HG03575 (cell line): ENCODE measurements around the gene KLHL40.

ENCODE experiments used
- ATAC-seq: cut with Tn5 transposase; IDR thresholded peaks from one replicate; pipeline ENCODE4 v1.9.1; 2021; ENCODE audit not compliant: unreplicated experiment, insufficient number of reproducible peaks, low FRiP score; ENCODE audit errors: extremely low read depth

KLHL40 gene

GRCh38 chr3:42685891-42686820, 819 bp downstream of the KLHL40 start:
- no peak for ATAC-seq

- no peak for ATAC-seq
These were observed 1.7 kb downstream of the KLHL40 start for GRCh38 chr3:42686832-42687650.

- ATAC-seq, result no peak
These were observed 2.7 kb downstream of the KLHL40 start for GRCh38 chr3:42688016-42688415.

GRCh38 chr3:42688487-42689420, 3.4 kb downstream of the KLHL40 start:
- ATAC-seq, result no peak

- no peak for ATAC-seq
These were observed 4.2 kb downstream of the KLHL40 start for GRCh38 chr3:42689421-42690014.

GRCh38 chr3:42690191-42690590, 4.9 kb downstream of the KLHL40 start:
- ATAC-seq, result no peak

- ATAC-seq, result no peak
These were observed 5.7 kb downstream of the KLHL40 start for GRCh38 chr3:42690766-42691680.

- no peak for ATAC-seq
These were observed 6.7 kb downstream of the KLHL40 start for GRCh38 chr3:42691816-42692666.

GRCh38 chr3:42692667-42693529, 7.6 kb downstream of the KLHL40 start:
- ATAC-seq, result no peak

- ATAC-seq, result no peak
These were observed 8.2 kb downstream of the KLHL40 start for GRCh38 chr3:42693530-42693930.

- ATAC-seq, result no peak
These were observed 9.0 kb downstream of the KLHL40 start for GRCh38 chr3:42694366-42694765.

GRCh38 chr3:42696356-42697288, 11.3 kb downstream of the KLHL40 start:
- no peak for ATAC-seq

- ATAC-seq, result no peak
These were observed 12.1 kb downstream of the KLHL40 start for GRCh38 chr3:42697289-42698051.

GRCh38 chr3:42698216-42698910, 13.0 kb downstream of the KLHL40 start:
- ATAC-seq, result no peak
